GM12878 (cell line): ENCODE results near the gene NBEAL1. TPM values are rescaled to one million over a fixed set of nuclear protein-coding genes. Genes with fewer than 3 reads are reported as not detected.

Experiments used
- CEBPZ ChIP-seq: fragments of 150-350 bp; IDR thresholded peaks from 2 replicates; pipeline ENCODE4 v1.6.1; 2016; ENCODE audit warnings: low read depth, low read length
- CHD1 ChIP-seq: IDR thresholded peaks from 2 replicates; pipeline ENCODE4 v1.6.1; 2012; ENCODE audit warnings: low read depth, low read length, improper control_type of control experiment
- CTCF ChIP-seq, 3 experiments: IDR thresholded peaks in 2 of 3; conservative IDR thresholded peaks in 1 of 3; 2 replicates each; pipeline ENCODE4 v1.5.1; 2011; ENCODE audit warnings: low read depth in 3 of 3, low read length in 3 of 3, mild to moderate bottlenecking in 3 of 3, control low read depth in 2 of 3, moderate library complexity in 2 of 3, inconsistent platforms in 1 of 3, mixed read lengths in 1 of 3; ENCODE audit not compliant: control insufficient read depth in 2 of 3, insufficient read depth in 1 of 3; ENCODE audit errors: extremely low read depth in 1 of 3
- GABPA ChIP-seq: IDR thresholded peaks from 2 replicates; pipeline ENCODE4 v1.6.1; 2014; ENCODE audit warnings: antibody characterized with exemption, low read depth, mild to moderate bottlenecking, inconsistent platforms
- KAT2A ChIP-seq: conservative IDR thresholded peaks from 2 replicates; pipeline ENCODE4 v1.6.1; 2011; ENCODE audit warnings: low read depth, low read length; ENCODE audit not compliant: control insufficient read depth
- NKRF ChIP-seq: fragments of 450-650 bp; conservative IDR thresholded peaks from 2 replicates; pipeline ENCODE4 v1.6.1; 2017; ENCODE audit warnings: mild to moderate bottlenecking, moderate library complexity
- RAD21 ChIP-seq: IDR thresholded peaks from 2 replicates; pipeline ENCODE4 v1.6.1; 2011; ENCODE audit warnings: mild to moderate bottlenecking, low read depth, low read length, moderate library complexity; ENCODE audit not compliant: insufficient read depth
- polyA plus RNA-seq, 11 experiments: library from polyadenylated mRNA; depleted of rRNA in 4 of 11; unstranded in 6 of 11; stranded (reverse) in 5 of 11; fragments of >200 nt; fragmentation: Nextera tagmentation in 4 of 11; fragmentation: Illumina TruSeq in 1 of 11; extraction: Ambion mirVana in 4 of 11; extraction: Trizol in 1 of 11; gene quantifications; 1 replicate in 1 of 11; 2 replicates in 10 of 11; pipeline versions ENCODE4 v1.2.1 to v1.2.3, GENCODE V29; 2011 to 2016; ENCODE audit warnings: inconsistent platforms in 2 of 11, missing spikeins in 2 of 11, low read depth in 1 of 11
- total RNA-seq, 4 experiments: library from RNA; depleted of rRNA in 3 of 4; stranded (reverse); fragments of >200 nt in 3 of 4; fragmentation: Illumina TruSeq in 1 of 4; extraction: Trizol in 1 of 4; gene quantifications; 2 replicates each; pipeline versions ENCODE4 v1.2.1 to v1.2.3, GENCODE V29; 2013 to 2021

Gene NBEAL1
- total and polyA plus RNA-seq, 10 of the 15 experiments (the other 5 are each of a cell fraction or from before 2014, with no cell fraction given): 1.9 to 16.1 (median 7.2) TPM

- no peak for TF ChIP-seq NKRF
- TF ChIP-seq KAT2A: no peak
- no peak for TF ChIP-seq CHD1
- no peak for TF ChIP-seq GABPA
- TF ChIP-seq RAD21: no peak
- TF ChIP-seq CEBPZ: no peak
- TF ChIP-seq CTCF (IDR thresholded peaks at IDR 0.05 in 2 of 3, conservative IDR thresholded peaks at IDR 0.05 in 1 of 3; ENCODE audit: control insufficient read depth in 2 of 3, extremely low read depth in 1 of 3, insufficient read depth in 1 of 3, low read depth in 3 of 3, low read length in 3 of 3): no peak
Measured at GRCh38 chr2:203030545-203030944, 15.9 kb downstream of the NBEAL1 start (continued).
